ENCODE results near the gene OTOG.
"Not testable (repeated sequence)": the region's sequence is repeated elsewhere in the genome, so short reads cannot be mapped to it uniquely, and the experiment has no call there.

OTOG gene

GRCh38 chr11:17607591-17608570 lies 60.8 kb downstream of the OTOG start:
- no peak for DNase-seq

- no peak for DNase-seq
These were observed 61.8 kb downstream of the OTOG start for GRCh38 chr11:17608821-17609220.

DNA sequence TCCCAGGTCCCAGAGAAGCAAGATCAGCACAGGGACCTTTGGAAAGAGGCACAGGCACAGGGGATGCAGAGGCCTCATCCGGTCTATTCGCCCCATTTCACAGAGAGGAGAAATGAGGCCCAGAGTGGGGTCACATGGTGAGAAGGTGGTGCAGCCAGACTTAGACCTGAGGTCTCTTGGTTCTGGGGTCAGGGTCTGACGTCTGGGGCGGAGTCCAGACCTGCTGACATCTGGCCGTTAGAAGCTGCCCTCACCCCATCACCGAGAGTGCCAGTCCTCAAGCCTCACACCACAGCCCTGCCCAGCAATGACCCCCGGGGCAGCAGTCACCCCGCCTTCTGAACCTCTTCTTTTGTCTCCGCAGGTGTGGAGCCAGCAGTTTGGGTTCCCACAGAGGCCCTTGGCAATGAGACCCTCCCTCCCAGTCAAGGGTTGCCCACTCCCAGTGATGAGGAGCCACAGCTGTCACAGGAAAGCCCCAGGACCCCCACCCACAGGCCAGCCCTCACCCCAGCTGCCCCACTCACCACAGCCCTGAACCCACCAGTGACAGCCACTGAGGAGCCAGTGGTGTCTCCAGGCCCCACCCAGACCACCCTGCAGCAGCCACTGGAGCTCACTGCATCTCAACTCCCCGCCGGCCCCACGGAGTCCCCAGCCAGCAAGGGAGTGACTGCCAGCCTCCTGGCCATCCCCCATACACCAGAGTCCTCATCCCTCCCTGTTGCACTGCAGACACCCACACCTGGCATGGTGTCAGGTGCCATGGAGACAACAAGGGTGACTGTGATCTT lies 62.4 kb downstream of the OTOG start:
- no peak for DNase-seq

DNA sequence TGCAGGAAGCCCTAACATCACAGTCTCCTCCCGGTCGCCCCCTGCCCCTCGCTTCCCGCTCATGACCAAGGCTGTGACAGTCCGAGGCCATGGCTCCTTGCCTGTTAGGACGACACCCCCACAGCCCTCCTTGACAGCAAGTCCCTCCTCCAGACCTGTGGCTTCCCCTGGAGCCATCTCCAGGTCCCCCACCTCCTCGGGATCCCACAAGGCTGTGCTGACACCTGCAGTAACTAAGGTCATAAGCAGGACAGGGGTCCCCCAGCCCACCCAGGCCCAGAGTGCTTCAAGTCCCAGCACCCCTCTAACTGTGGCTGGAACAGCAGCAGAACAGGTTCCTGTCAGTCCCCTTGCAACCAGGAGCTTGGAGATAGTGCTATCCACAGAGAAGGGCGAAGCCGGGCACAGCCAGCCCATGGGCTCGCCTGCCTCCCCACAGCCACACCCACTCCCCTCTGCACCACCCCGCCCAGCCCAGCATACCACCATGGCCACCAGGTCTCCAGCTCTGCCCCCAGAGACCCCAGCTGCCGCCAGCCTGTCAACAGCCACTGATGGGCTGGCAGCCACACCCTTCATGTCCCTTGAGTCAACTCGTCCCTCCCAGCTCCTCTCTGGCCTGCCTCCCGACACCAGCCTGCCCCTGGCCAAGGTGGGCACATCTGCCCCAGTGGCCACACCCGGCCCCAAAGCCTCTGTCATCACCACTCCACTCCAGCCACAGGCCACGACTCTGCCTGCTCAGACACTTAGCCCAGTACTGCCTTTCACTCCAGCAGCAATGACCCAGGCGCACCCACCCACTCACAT lies 63.2 kb downstream of the OTOG start:
- no peak for DNase-seq

DNA sequence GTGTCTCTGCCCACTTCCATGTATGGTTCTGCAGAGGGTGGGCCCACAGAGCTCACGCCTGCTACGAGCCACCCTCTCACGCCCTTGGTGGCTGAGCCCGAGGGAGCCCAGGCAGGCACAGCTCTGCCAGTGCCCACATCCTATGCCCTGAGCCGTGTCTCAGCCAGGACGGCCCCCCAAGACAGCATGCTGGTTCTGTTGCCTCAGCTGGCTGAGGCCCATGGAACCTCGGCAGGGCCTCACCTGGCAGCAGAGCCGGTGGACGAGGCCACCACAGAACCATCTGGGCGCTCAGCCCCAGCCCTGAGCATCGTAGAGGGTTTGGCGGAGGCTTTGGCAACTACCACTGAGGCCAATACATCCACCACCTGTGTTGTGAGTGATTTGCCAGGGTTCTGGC lies 64.0 kb downstream of the OTOG start:
- no peak for DNase-seq

- DNase-seq = no peak
These were observed 64.6 kb downstream of the OTOG start for GRCh38 chr11:17611503-17612220.

DNA sequence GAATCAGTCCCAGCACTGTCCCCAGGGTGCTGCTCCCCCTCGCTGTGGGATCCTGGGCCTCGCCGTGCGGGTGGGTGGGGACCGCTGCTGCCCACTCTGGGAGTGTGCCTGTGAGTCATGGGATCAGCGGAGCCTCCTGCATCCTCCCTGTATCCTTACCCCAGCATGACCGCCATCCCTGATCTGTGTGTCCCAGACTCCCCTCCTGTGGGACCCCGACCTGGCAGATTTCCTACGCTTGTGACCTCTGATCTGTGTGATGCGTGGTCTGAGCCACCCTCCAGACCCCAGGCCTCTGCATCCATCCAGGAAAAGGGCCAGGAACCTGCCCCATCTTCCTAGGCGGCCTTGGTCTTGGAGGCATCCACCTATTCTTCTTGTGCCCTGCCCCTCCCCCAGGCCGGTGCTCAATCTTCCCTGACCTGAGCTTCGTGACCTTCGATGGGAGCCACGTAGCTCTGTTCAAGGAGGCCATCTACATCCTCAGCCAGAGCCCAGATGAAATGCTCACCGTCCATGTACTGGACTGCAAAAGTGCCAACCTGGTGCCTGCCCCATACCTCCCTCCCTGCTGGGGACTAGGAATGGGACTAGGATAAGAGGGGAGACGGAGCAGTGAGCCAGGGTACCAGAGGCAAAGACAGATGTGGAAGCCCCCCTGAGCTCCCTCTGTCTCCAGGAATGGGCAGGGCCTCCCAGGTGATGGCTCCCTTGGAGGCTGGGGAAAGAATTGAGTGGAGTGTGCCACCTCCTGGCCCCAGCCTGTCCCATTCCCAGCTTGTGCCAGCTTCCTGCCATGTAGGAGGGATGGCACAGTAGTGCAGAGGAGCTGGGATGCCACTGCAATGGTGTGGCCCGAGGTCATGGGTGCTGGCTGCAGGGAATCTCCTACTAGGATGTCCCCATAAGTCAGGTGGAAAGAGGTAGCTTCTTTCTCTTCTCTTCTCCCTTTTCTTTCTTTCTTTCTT lies 65.4 kb downstream of the OTOG start:
- no peak for DNase-seq

- no peak for DNase-seq
These were observed 66.4 kb downstream of the OTOG start for GRCh38 chr11:17613428-17613962.

DNA sequence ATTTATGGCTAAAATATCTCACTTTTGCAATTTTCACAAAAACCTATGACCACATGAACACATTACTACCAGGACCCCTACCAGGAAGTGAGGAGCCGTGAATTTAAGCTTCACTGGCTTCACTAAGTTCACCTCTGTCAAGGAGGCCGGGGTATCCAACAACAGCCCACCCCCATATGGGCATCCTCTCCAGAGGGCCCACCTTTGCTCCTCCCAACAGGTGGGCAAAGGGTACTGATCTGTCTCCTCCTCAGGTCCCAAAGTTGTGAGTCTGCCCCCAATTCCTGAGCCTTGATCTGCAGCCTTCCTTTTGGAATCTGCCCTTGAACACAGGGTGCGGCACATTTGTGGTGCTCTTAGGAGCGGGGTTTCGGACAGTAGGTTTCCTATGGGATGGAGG lies 66.9 kb downstream of the OTOG start:
- no peak for DNase-seq

DNA sequence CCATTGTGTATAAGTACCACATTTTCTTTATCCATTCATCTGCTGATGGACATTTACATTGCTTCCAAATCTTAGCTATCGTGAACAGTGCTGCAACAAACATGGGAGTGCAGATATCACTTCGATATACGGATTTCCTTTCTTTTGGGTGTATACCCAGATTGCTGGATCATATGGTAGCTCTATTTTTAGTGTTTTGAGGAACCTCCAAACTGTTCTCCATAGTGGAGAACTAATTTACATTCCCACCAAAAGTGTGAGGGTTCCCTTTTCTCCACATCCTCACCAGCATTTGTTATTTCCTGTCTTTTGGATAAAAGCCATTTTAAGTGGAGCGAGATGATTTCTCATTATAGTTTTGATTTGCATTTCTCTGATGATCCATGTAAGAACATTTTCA lies 75.7 kb downstream of the OTOG start:
- DNase-seq = not testable (repeated sequence)

GRCh38 chr11:17629113-17629512 lies 82.1 kb downstream of the OTOG start:
- DNase-seq = no peak

DNA sequence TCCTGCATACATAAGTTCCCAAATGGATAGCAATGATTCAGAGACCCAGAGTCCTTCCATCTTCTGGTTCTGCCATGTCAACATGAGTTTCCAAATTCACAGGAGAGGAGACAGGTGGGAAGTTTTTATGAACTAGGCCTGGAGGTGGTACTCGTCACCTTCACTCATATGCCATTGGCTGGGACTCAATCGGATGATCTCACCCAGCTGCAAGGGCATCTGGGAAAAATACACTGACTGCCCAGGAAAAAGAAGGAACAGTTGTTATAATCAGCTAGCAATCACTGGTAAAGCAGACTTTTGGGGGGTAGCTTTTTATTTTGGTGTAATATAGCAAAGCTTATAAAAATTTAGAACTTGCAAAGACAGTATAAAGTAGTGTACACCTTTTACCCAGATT lies 83.9 kb downstream of the OTOG start:
- no peak for DNase-seq

- DNase-seq = no peak
These were observed 84.8 kb downstream of the OTOG start for GRCh38 chr11:17631702-17632365.

DNA sequence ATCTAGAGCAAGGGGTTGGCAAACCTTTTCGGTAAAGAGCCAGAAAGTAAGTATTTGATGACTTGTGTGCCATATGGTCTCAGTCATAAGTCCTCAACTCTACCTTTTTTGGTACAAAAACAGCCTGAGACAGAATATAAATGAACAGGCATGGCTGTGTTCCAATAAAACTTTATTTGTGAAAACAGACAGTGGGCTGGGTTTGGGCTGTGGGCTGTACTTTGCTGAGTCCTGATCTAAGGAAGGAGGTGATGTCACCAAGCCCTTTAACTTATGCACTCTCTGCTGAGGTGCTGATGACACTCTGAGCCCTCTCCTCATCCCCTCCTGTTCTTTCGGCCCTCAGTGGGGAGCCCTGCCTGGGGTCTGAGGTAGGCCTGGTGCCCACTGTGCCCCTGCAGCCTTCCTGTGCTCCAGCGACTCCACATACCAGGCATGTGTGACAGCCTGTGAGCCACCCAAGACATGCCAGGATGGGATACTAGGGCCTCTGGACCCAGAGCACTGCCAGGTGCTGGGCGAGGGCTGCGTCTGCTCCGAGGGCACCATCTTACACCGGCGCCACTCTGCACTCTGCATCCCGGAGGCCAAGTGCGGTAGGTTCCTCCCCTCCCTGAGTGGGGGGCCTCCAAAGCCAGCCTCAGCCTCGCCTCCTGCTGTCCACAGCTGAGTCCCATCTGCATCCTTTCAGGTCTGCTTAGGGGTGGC lies 86.4 kb downstream of the OTOG start:
- DNase-seq = no peak

DNA sequence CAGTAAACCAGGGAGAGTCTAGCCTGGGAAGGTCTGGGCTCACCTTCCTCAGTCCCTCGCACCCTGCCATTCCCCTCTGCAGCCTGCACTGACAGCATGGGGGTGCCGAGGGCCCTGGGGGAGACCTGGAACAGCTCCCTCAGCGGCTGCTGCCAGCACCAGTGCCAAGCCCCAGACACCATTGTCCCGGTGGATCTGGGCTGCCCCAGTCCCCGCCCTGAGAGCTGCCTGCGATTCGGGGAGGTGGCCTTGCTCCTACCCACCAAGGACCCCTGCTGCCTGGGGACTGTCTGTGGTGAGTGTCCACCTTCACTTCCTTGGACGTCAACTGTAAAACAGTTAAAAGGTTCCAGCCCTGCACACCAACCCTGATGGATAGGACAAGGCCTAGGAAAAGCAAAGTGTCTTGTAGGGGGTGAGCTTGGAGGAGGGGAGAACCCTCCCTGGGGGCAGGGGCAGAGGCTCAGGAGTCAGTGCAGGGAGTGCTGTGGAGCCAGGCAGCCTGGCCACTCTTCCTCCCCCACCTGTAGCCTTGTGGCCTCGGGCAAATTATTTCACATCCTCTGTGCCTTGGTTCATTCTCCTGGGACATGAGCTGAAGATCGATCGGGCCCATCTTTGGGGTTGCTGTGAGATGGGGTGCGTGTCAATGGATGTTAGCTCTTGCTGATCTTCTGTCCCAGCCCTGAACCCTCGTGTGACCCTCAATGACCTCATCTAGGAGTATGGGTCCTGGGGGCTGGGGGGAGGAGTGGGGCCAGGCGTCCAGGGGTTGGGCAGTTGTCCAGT lies 87.1 kb downstream of the OTOG start:
- DNase-seq = no peak

- no peak for DNase-seq
These were observed 87.9 kb downstream of the OTOG start for GRCh38 chr11:17634776-17635550.

GRCh38 chr11:17635551-17635938 lies 88.5 kb downstream of the OTOG start:
- no peak for DNase-seq

- DNase-seq = no peak
These were observed 89.7 kb downstream of the OTOG start for GRCh38 chr11:17636721-17637120.

Measured in CD4-positive, alpha-beta T cell treated with Interleukin-17A for 4 hours (primary cell).